ENCODE data around the gene ZRANB3.
"Not testable (repeated sequence)": the region's sequence is repeated elsewhere in the genome, so short reads cannot be mapped to it uniquely, and the experiment has no call there.

Gene ZRANB3

GRCh38 chr2:135475128-135475527 is 55.9 kb downstream of the ZRANB3 start:
- DNase-seq: no peak

GRCh38 chr2:135473567-135473966 is 57.5 kb downstream of the ZRANB3 start:
- DNase-seq: no peak

- no peak for DNase-seq
These were observed 59.9 kb downstream of the ZRANB3 start for GRCh38 chr2:135471106-135471505.

GRCh38 chr2:135457279-135457678 is 73.7 kb downstream of the ZRANB3 start:
- DNase-seq: no peak

- no peak for DNase-seq
These were observed 74.2 kb downstream of the ZRANB3 start for GRCh38 chr2:135456835-135457234.

GRCh38 chr2:135456431-135456830 is 74.6 kb downstream of the ZRANB3 start:
- no peak for DNase-seq

GRCh38 chr2:135454608-135455007 is 76.4 kb downstream of the ZRANB3 start:
- no peak for DNase-seq

GRCh38 chr2:135453027-135453426 is 78.0 kb downstream of the ZRANB3 start:
- DNase-seq: not testable (repeated sequence)

GRCh38 chr2:135451966-135452365 is 79.1 kb downstream of the ZRANB3 start:
- no peak for DNase-seq

GRCh38 chr2:135443013-135443412 is 88.0 kb downstream of the ZRANB3 start:
- DNase-seq: not testable (repeated sequence)

- DNase-seq: not testable (repeated sequence)
These were observed 95.9 kb downstream of the ZRANB3 start for GRCh38 chr2:135435155-135435554.

GRCh38 chr2:135424849-135425248 is 106.2 kb downstream of the ZRANB3 start:
- no peak for DNase-seq

GRCh38 chr2:135422898-135423297 is 108.1 kb downstream of the ZRANB3 start:
- DNase-seq: no peak

- DNase-seq: no peak
These were observed 119.4 kb downstream of the ZRANB3 start for GRCh38 chr2:135411646-135412045.

GRCh38 chr2:135409436-135409835 is 121.6 kb downstream of the ZRANB3 start:
- no peak for DNase-seq

- DNase-seq: not testable (repeated sequence)
These were observed 134.8 kb downstream of the ZRANB3 start for GRCh38 chr2:135396259-135396658.

- no peak for DNase-seq
These were observed 144.0 kb downstream of the ZRANB3 start for GRCh38 chr2:135386993-135387392.

GRCh38 chr2:135378591-135378990 is 152.4 kb downstream of the ZRANB3 start:
- no peak for DNase-seq

- DNase-seq: no peak
These were observed 157.3 kb downstream of the ZRANB3 start for GRCh38 chr2:135373702-135374101.

GRCh38 chr2:135349941-135350340 is 181.1 kb downstream of the ZRANB3 start:
- DNase-seq: no peak

GRCh38 chr2:135348096-135348704 is 182.8 kb downstream of the ZRANB3 start:
- DNase-seq: not testable (repeated sequence)

- no peak for DNase-seq
These were observed 193.9 kb downstream of the ZRANB3 start for GRCh38 chr2:135337071-135337470.

GRCh38 chr2:135335256-135335655 is 195.8 kb downstream of the ZRANB3 start:
- no peak for DNase-seq

GRCh38 chr2:135327146-135327545 is 203.9 kb downstream of the ZRANB3 start:
- DNase-seq: no peak

Data from GF-D8 (cell line).